Muscle of leg (tissue), 11 donors: ENCODE measurements around the gene KCND2. TPM values are rescaled to one million over a fixed set of nuclear protein-coding genes. Genes with fewer than 3 reads are reported as not detected.

Experiments
- DNase-seq: peaks from one replicate; pipeline ENCODE4 v3.0.0; 2013
- H3K27ac ChIP-seq: one replicate; pipeline ENCODE4 v1.5.1; 2013; ENCODE audit warnings: mild to moderate bottlenecking, low read length, control low read depth
- H3K27me3 ChIP-seq: one replicate; pipeline ENCODE4 v1.6.1; 2013; ENCODE audit warnings: low read length; ENCODE audit not compliant: control insufficient read depth, insufficient read depth
- H3K36me3 ChIP-seq: one replicate; pipeline ENCODE4 v1.6.1; 2013; ENCODE audit warnings: low read length; ENCODE audit not compliant: control insufficient read depth, insufficient read depth
- H3K4me1 ChIP-seq: one replicate; pipeline ENCODE4 v1.6.1; 2013; ENCODE audit warnings: low read length; ENCODE audit not compliant: control insufficient read depth, insufficient read depth
- H3K4me3 ChIP-seq: one replicate; pipeline ENCODE4 v1.5.1; 2013; ENCODE audit warnings: low read length, control low read depth
- H3K9me3 ChIP-seq: replicated peaks from 2 replicates; pipeline ENCODE4 v1.6.1; 2013; ENCODE audit warnings: low read depth, low read length; ENCODE audit not compliant: control insufficient read depth
- WGBS: methylation state at CpG from one replicate; pipeline ENCODE4 v1.1.5; 2013; ENCODE audit warnings: missing lambda C conversion rate; ENCODE audit not compliant: insufficient coverage; 5-methylcytosine and 5-hydroxymethylcytosine counted together
- polyA plus RNA-seq, 8 donors: library from polyadenylated mRNA; unstranded; fragments of 120-200 nt; gene quantifications; one replicate each; pipeline versions ENCODE4 v1.2.1 to v1.2.3, GENCODE V29; 2013; ENCODE audit warnings: inconsistent platforms in 1 of 8, low replicate concordance in 1 of 8; ENCODE audit not compliant: insufficient read length in 8 of 8, insufficient read depth in 1 of 8
- total RNA-seq: library from RNA; stranded (reverse); fragments of 120-200 nt; gene quantifications from one replicate; pipeline ENCODE4 v1.2.4, GENCODE V29; 2013

Gene KCND2
- total and polyA plus RNA-seq, 9 donors = 0.50 to 1.3 (median 0.88) TPM

GRCh38 chr7:120473352-120473751, 200.4 kb downstream of the KCND2 start:
- H3K4me1 ChIP-seq = no peaks in the 10 kb centered on the region
- H3K27me3 ChIP-seq = no peaks in the 10 kb centered on the region
- DNase-seq = no peak
- no peaks in the 10 kb centered on the region for H3K36me3 ChIP-seq
- no peaks in the 10 kb centered on the region for H3K9me3 ChIP-seq
- no CpG with 5 or more reads among the region's 5 CpGs for WGBS
- no peak overlapping the region for H3K4me3 ChIP-seq
- H3K27ac ChIP-seq = no peak overlapping the region

- Histone ChIP-seq H3K4me1 (no peaks in the 10 kb centered on the region), H3K27me3 (no peaks in the 10 kb centered on the region), H3K27ac (no peak overlapping the region), H3K36me3 (no peaks in the 10 kb centered on the region), H3K9me3 (no peaks in the 10 kb centered on the region), H3K4me3 (no peak overlapping the region)
- no peak for DNase-seq
These were observed 203.0 kb downstream of the KCND2 start for GRCh38 chr7:120475994-120476393.

DNA sequence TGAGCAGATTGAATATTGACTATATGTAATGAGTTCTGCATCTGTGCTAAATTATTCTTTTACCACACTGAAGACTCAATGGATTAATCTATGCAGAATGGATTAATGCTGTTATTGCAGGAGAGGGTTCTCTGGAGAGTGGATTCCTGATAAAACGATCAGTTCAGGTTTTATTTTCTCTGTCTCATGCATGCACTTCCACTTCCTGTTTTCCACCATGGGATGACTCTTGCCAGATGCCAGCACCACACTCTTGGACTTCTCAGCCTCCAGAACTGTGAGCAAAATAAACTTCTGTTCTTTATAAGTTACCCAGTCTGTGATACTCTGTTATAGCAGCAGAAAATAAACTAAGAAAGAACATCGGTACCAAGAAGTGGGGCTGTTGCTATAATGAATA, 207.5 kb downstream of the KCND2 start:
- Histone ChIP-seq H3K36me3 (no peaks in the 10 kb centered on the region), H3K4me3 (no peak overlapping the region)

DNA sequence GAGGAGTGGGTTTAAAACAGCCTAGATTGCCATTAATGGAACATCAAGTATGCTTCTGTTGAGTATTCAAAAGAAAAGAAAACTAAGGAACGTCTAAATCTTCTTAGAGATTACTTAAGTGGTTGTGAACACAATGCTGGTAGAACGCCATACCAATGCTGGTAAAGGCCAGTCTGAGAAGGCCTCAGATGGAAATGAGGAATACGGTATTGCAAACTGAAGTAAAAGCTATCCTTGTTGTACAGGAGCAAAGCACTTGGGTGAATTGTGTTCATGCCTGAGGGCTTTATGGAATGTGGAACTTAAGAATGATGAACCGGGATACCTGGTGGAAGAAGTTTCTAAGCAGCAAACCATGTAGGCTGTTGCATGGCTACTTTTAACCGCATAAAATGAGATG, 208.0 kb downstream of the KCND2 start:
- Histone ChIP-seq H3K9me3 (no peaks in the 10 kb centered on the region), H3K4me3 (no peak overlapping the region), H3K4me1 (no peaks in the 10 kb centered on the region), H3K27ac (no peak overlapping the region), H3K27me3 (no peaks in the 10 kb centered on the region), H3K36me3 (no peaks in the 10 kb centered on the region)
- no peak for DNase-seq
- 97% methylated on average over 3 of the region's 5 CpGs for WGBS

More for the DNA sequence above, 207.5 kb downstream of the KCND2 start:
- WGBS = no CpG with 5 or more reads among the region's 2 CpGs
- Histone ChIP-seq H3K9me3 (no peaks in the 10 kb centered on the region), H3K27ac (no peak overlapping the region), H3K4me1 (no peaks in the 10 kb centered on the region), H3K27me3 (no peaks in the 10 kb centered on the region)
- no peak for DNase-seq

DNA sequence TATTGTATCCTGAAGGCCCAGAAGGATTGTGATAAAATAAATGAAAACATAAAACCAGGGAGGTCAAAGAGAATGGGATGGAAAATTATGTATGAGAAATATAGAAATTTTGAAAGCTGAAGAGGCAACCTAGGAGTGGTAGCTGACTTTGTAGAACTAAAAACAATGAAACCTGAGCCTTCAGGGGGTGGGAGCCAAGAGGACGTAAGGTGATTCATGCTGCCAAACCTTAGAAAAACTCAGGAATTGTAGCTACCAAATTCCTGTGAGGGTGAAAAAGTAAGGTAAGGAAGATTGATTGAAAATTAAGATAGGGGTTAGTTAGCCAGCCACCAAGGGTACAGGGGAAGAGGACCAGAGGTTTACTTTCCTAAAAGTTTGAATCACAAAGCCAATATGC, 213.2 kb downstream of the KCND2 start:
- 41% methylated on average over 1 of the region's 1 CpG for WGBS
- Histone ChIP-seq H3K4me3 (no peak overlapping the region), H3K27ac (no peak overlapping the region), H3K27me3 (no peaks in the 10 kb centered on the region), H3K9me3 (no peaks in the 10 kb centered on the region), H3K36me3 (no peaks in the 10 kb centered on the region), H3K4me1 (no peaks in the 10 kb centered on the region)
- peak; percentile 4 for DNase-seq

GRCh38 chr7:120502132-120502531, 229.2 kb downstream of the KCND2 start:
- Histone ChIP-seq H3K9me3 (no peaks in the 10 kb centered on the region), H3K4me3 (no peak overlapping the region), H3K27me3 (no peaks in the 10 kb centered on the region), H3K4me1 (no peaks in the 10 kb centered on the region), H3K27ac (no peak overlapping the region), H3K36me3 (no peaks in the 10 kb centered on the region)
- no peak for DNase-seq
- WGBS = no CpG with 5 or more reads among the region's 1 CpG

DNA sequence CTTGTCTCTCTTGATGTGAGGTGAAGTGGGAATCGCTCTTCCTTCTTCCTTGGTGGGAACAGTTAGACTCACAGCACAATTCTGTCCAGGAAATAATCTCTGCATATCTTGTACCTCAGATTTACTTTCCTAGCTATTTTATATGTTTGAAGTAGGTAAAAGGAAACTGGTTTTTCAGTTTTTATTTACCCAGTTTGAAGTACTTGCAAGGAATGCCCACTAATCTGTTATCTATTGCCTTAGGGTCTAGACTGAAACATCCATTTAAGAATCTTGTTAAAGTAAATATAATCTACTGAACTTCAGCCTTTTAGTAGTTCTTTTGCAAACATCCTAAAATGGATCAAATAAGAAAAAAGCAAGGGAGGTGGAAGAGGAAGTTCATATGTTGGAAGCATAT, 229.8 kb downstream of the KCND2 start:
- Histone ChIP-seq H3K4me3 (no peak overlapping the region), H3K4me1 (no peaks in the 10 kb centered on the region), H3K36me3 (no peaks in the 10 kb centered on the region), H3K9me3 (no peaks in the 10 kb centered on the region), H3K27ac (no peak overlapping the region), H3K27me3 (no peaks in the 10 kb centered on the region)
- DNase-seq = no peak
- no CpG with 5 or more reads among the region's 1 CpG for WGBS

- Histone ChIP-seq H3K27me3 (no peaks in the 10 kb centered on the region), H3K4me1 (no peaks in the 10 kb centered on the region), H3K9me3 (no peaks in the 10 kb centered on the region), H3K4me3 (no peak overlapping the region), H3K36me3 (no peaks in the 10 kb centered on the region), H3K27ac (no peak overlapping the region)
- no peak for DNase-seq
These were observed 231.4 kb downstream of the KCND2 start for GRCh38 chr7:120504386-120504785.

GRCh38 chr7:120505770-120506169, 232.8 kb downstream of the KCND2 start:
- no peak overlapping the region for H3K27ac ChIP-seq
- H3K4me1 ChIP-seq = no peaks in the 10 kb centered on the region
- DNase-seq = no peak
- no peaks in the 10 kb centered on the region for H3K9me3 ChIP-seq
- no peak overlapping the region for H3K4me3 ChIP-seq
- H3K27me3 ChIP-seq = no peaks in the 10 kb centered on the region
- H3K36me3 ChIP-seq = no peaks in the 10 kb centered on the region

GRCh38 chr7:120512701-120513100, 239.7 kb downstream of the KCND2 start:
- no peak overlapping the region for H3K4me3 ChIP-seq
- no peak for DNase-seq
- no peaks in the 10 kb centered on the region for H3K4me1 ChIP-seq
- H3K27me3 ChIP-seq = no peaks in the 10 kb centered on the region
- H3K36me3 ChIP-seq = no peaks in the 10 kb centered on the region
- no peaks in the 10 kb centered on the region for H3K9me3 ChIP-seq
- H3K27ac ChIP-seq = no peak overlapping the region
- no CpG with 5 or more reads among the region's 3 CpGs for WGBS

DNA sequence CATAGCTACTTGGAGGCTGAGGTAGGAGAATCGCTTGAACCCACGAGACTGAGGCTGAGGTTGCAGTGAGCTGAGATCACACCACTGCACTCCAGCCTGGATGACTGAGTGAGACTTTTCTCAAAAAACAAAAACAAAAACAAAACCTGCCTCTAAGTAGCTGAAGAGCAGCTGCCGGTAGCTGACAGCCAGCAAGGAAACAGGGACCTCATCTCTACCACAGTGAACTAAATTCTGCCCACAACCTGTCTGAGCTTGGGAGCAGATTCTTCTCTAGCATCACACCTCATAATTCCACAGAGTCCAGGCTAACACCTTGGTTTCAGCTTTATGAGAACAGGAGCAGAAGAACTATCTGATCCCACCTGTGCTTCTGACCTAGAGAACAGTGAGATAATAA, 246.2 kb downstream of the KCND2 start:
- no peaks in the 10 kb centered on the region for H3K36me3 ChIP-seq
- WGBS = 86% methylated on average over 3 of the region's 3 CpGs

More for the DNA sequence above, 246.2 kb downstream of the KCND2 start:
- no peaks in the 10 kb centered on the region for H3K9me3 ChIP-seq
- H3K27me3 ChIP-seq = no peaks in the 10 kb centered on the region
- H3K27ac ChIP-seq = no peak overlapping the region
- no peak overlapping the region for H3K4me3 ChIP-seq
- H3K4me1 ChIP-seq = no peaks in the 10 kb centered on the region
- DNase-seq = no peak
